ENCODE results near the gene CHST12.
"Not testable (repeated sequence)": the region's sequence is repeated elsewhere in the genome, so short reads cannot be mapped to it uniquely, and the experiment has no call there.

Gene CHST12

GRCh38 chr7:2403718-2404648 is 572 bp downstream of the CHST12 start:
- peak; percentile 64 for DNase-seq (ENCODE audit: low spot score)

GRCh38 chr7:2404714-2405119 is 1.3 kb downstream of the CHST12 start:
- DNase-seq (ENCODE audit: low spot score): no peak

DNA sequence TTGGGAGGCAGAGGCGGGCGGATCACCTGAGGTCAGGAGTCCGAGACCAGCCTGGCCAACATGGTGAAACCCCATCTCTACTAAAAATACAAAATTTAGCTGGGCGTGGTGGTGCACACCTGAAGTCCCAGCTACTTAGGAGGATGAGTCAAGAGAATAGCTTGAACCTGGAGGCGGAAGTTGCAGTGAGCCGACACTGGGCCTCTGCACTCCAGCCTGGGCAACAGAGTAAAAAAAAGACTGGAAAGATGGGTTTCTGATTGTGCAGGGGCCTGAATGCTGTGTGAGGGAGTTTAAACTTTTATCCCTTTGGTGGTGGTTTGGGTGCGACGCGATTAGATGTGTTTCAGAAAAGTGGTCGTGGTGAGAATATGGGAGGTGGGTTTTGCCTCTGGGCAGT is 1.8 kb downstream of the CHST12 start:
- DNase-seq (ENCODE audit: low spot score): no peak

DNA sequence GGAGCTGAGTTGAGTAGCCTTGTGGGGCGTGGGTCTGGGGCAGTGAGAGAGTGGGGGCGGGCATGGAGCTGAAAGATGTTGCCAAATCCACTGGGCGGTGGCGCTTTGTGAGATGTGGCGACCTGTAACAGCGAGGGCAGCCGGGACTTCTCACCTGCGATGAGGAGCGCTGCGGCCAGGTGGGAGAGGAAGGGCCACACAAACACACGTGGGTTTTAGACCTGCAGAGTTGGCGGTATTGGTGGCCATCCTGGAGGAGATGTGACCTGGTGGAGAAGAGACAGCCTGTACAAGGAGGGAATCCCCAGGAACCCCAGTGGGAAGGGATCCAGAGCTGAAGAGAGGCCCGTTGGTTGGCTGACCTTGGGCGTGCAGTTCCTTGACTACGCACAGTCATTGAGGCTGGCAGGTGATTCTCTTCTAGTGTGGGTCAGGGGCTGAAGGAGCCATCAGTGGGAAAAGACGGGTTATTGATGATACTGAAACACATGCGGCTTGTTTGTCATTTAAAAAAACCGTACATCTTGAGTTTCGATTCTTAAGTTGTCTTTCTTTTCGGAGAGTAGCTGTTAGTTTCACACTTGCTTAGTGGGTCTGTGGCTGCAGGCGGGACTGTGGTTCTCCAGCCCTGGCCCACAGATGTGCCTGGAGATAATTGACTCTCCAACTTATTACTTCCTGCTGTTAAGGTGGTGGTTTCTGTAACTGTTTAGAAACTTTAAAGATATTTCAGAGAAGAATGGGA is 2.4 kb downstream of the CHST12 start:
- no peak for DNase-seq (ENCODE audit: low spot score)

DNA sequence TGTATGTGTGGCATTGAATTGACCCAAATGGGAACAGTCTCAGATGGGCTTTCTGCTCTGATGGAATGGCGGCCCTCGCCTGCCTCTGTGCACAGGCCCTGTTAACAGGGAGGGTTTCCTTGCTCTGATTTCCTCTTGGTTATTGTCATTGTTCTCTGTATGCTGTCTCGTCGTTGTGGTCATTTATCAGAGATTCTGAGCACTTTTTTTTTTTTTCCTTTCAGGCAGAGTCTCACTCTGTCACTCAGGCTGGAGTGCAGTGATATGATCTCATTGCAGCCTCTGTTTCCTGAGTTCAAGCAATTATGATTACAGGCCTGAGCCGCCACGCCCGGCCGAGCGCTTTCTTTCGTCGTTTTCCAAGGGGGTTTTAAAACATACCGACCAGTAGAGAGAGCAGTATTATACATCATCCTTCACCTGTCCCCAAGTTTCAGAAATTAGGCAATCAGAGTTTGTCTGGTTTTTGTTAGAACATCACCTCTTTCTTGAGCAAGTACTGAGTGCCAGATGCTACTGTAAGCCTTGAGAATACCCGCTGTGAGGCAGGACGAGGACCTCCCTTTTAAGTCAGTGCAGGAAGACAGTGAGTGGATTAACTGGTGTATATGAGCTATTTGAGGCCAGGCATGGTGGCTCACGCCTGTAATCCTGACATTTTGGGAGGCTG is 6.5 kb downstream of the CHST12 start:
- DNase-seq (ENCODE audit: low spot score): no peak

DNA sequence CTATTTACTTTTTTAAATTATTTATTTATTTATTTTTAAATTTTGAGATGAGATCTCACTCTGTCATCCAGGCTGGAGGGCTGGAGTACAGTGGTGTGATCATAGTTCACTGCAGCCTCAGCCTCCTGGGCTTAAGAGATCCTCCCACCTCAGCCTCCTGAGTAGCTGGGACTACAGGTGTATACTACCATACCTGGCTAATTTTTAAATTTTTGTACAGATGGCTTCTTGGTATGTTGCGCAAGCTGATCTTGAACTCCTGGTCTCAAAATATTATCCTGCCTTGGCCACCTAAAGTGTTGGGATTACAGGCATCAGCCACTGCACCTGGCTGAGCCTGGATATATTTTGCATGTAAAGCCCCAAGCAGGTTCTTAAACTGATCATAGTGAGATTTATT is 7.6 kb downstream of the CHST12 start:
- DNase-seq (ENCODE audit: low spot score): no peak

- DNase-seq (ENCODE audit: low spot score): no peak
These were observed 8.6 kb downstream of the CHST12 start for GRCh38 chr7:2411815-2412586.

- no peak for DNase-seq (ENCODE audit: low spot score)
These were observed 9.3 kb downstream of the CHST12 start for GRCh38 chr7:2412587-2413201.

GRCh38 chr7:2416063-2416462 is 12.7 kb downstream of the CHST12 start:
- DNase-seq (ENCODE audit: low spot score): no peak

DNA sequence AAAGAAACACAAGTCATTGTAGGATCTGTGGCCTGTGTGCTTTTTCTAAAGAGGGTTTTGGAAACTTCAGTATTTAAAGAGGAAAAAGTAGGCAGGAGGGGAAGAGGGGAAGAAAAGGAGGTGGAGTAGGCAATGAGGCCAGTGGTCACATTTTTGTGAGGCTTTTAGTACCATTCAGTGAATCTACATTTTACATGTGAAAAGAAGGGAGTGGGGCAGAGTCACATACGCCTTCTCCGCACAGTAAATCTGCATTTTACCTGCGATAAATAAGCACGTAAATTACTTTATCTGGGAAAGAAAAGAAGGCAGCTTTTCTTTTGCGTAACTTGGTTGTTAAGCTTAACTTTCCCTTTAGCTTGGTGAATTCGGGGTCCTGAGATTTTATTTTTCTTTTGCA is 13.2 kb downstream of the CHST12 start:
- no peak for DNase-seq (ENCODE audit: low spot score)

GRCh38 chr7:2417178-2417577 is 13.8 kb downstream of the CHST12 start:
- not testable (repeated sequence) for DNase-seq (ENCODE audit: low spot score)

- DNase-seq (ENCODE audit: low spot score): peak; percentile 37
These were observed 14.6 kb downstream of the CHST12 start for GRCh38 chr7:2417981-2418481.

GRCh38 chr7:2420216-2420933 is 17.0 kb downstream of the CHST12 start:
- no peak for DNase-seq (ENCODE audit: low spot score)

DNA sequence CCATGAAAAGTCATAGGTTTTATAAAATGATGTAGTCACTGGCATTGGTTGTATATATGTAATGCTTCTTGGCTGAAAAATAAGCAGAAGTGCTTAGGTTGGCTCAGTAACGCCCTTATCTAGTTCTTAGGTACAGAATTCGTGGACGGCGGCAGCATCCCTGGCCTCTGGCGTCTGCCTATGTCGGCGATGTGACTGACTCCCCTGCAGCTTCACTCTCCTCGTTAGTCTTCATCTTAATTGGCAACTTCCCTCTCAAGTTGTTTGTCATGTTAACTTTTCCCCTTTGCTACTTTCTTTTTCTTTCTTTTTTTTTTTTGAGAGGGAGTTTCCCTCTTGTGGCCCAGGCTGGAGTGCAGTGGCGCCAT is 18.5 kb downstream of the CHST12 start:
- no peak for DNase-seq (ENCODE audit: low spot score)

GRCh38 chr7:2425749-2426148 is 22.3 kb downstream of the CHST12 start:
- DNase-seq (ENCODE audit: low spot score): no peak

DNA sequence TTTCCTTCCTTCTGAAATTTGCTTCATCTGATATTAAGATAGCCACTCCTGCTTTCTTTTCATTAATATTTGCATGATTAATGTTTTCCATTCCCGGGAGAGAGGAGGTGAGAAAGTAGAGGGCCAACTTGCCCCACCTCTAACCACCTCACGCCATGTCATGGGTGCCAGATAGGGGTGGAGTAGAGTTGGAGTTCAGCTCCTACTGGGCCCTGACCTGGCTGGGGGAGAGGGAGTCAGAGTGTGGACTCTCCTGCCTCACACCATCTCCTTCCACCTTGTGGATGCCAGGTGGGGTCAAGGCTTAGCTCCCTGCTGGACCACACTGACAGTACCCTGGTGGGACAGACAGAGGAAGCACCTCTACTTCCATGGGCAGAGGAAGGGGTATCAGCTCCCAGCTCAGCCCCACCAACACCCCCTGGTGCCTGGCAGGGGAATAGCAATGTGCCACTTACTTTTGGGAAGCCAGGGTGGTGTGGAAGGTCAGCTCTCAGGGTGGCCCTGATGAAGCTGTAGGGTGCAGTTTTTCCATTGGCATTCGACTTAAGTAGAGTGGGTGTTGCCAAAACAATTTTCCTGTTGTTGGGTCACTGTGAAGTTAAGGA is 28.0 kb downstream of the CHST12 start:
- no peak for DNase-seq (ENCODE audit: low spot score)

GRCh38 chr7:2432910-2433712 is 29.7 kb downstream of the CHST12 start:
- DNase-seq (ENCODE audit: low spot score): no peak

DNA sequence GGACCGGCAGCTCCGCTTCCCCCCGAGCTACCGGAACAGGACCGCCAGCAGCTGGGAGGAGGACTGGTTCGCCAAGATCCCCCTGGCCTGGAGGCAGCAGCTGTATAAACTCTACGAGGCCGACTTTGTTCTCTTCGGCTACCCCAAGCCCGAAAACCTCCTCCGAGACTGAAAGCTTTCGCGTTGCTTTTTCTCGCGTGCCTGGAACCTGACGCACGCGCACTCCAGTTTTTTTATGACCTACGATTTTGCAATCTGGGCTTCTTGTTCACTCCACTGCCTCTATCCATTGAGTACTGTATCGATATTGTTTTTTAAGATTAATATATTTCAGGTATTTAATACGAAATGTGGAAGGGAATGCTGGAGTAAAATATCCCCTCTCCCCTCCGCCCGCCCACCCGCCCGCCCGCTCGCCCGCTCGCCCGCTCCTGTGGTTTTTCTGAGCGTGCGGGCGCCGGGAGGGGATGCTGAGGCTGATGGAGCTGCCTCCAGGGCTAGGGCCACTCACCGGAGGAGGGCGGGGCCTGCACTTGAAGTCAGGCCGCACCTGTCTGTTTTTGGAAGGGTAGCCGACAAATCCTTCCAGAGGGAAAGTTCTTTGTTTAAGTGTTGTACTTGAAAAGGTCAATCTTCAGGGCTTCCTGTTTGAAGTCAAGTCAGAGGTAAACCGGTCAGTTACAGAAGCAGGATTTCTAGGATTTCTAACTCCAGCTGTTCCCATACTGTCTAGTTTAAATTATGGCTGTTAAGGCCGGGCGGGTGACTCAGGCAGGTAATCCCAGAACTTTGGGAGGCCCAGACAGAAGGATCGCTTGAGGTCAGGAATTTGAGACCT is 30.5 kb downstream of the CHST12 start:
- no peak for DNase-seq (ENCODE audit: low spot score)

Measured in SW480 (cell line).